ENCODE measurements around the gene NAALAD2.

GRCh38 chr11:90223248-90223585 is 88.8 kb downstream of the NAALAD2 start:
- no peak for TF ChIP-seq TEAD4 (IDR thresholded peaks at IDR 0.05; ENCODE audit: low read depth, low read length)
- no peak for TF ChIP-seq CHD1 (IDR thresholded peaks at IDR 0.05; ENCODE audit: low read depth, low read length)
- no peak for TF ChIP-seq MAFK (IDR thresholded peaks at IDR 0.05; ENCODE audit: low read depth, low read length)
- no peak for TF ChIP-seq USF2 (IDR thresholded peaks at IDR 0.05; ENCODE audit: low read length)
- TF ChIP-seq POLR2A (IDR thresholded peaks at IDR 0.05; ENCODE audit: control extremely low read depth in 1 of 2, low read depth in 2 of 2, low read length in 2 of 2): no peak; a peak in 1 of 3 replicates
- TF ChIP-seq EP300 (IDR thresholded peaks at IDR 0.05; ENCODE audit: borderline replicate concordance in 1 of 2, low read depth in 2 of 2, low read length in 2 of 2): no peak
- TF ChIP-seq CTCF (IDR thresholded peaks at IDR 0.05; ENCODE audit: control extremely low read depth in 1 of 3, insufficient read depth in 1 of 3, low read depth in 1 of 3, low read length in 3 of 3): no peak
- no peak for TF ChIP-seq YY1 (IDR thresholded peaks at IDR 0.05; ENCODE audit: low read depth, low read length)
- no peak for TF ChIP-seq TAF1 (IDR thresholded peaks at IDR 0.05; ENCODE audit: low read depth, low read length)
- no peak for TF ChIP-seq CBX5 (IDR thresholded peaks at IDR 0.05; ENCODE audit: low read depth, low read length)
- TF ChIP-seq RAD21 (IDR thresholded peaks at IDR 0.05 in 1 of 2, conservative IDR thresholded peaks at IDR 0.05 in 1 of 2; ENCODE audit: low read depth in 2 of 2, low read length in 2 of 2): no peak
- no peak for TF ChIP-seq POLR2AphosphoS5 (IDR thresholded peaks at IDR 0.05; ENCODE audit: low read depth, low read length)
- TF ChIP-seq SP1 (IDR thresholded peaks at IDR 0.05; ENCODE audit: low read depth, low read length): no peak
- TF ChIP-seq SIX5 (IDR thresholded peaks at IDR 0.05; ENCODE audit: low read depth, low read length): no peak
